GM12878 (cell line): ENCODE results near the gene GOLGA2. TPM values are rescaled to one million over a fixed set of nuclear protein-coding genes. Genes with fewer than 3 reads are reported as not detected.

Experiments used
- ATAC-seq: fragments of 200-7000 bp; cut with Tn5 transposase; 3 replicates; pipeline ENCODE4 v1.9.1; 2020; ENCODE audit warnings: mild to moderate bottlenecking, moderate library complexity
- BruUV-seq: library from RNA; stranded (reverse); fragments of 400-500 nt; replicated peaks from 2 replicates; lab custom pipeline; 2021; lab: Mats Ljungman, UMichigan
- CTCF ChIA-PET: fragments of 300-600 bp; sonication (Branson Sonifier 250); formaldehyde crosslinking; extraction: SDS; loops from one replicate; lab custom pipeline; 2021; ENCODE audit warnings: inconsistent platforms; lab: Yijun Ruan, JAX
- POLR2A ChIA-PET: fragments of 350-600 bp; formaldehyde crosslinking; extraction: SDS; loops from one replicate; lab custom pipeline; 2021; ENCODE audit warnings: inconsistent platforms; lab: Charles Lee
- RAD21 ChIA-PET: fragments of 300-600 bp; sonication (Branson Sonifier 250); formaldehyde crosslinking; loops from one replicate; lab custom pipeline; 2023; ENCODE audit warnings: antibody characterized with exemption; ENCODE audit not compliant: unreplicated experiment; lab: Charles Lee
- SMC1A ChIA-PET: fragments of 300-600 bp; sonication (Branson Sonifier 250); formaldehyde crosslinking; loops from one replicate; lab custom pipeline; 2023; ENCODE audit not compliant: unreplicated experiment, uncharacterized antibody; lab: Charles Lee
- DNase-seq: peaks from one replicate; pipeline ENCODE4 v3.0.0-alpha.2; 2011; ENCODE audit warnings: low read depth, low spot score
- FAIRE-seq: peaks from 3 replicates; lab custom pipeline; 2011; peaks lifted over from hg19 to GRCh38; lab: Jason Lieb, UNC
- H2AFZ ChIP-seq: 2 replicates; pipeline ENCODE4 v1.6.0; 2011; ENCODE audit warnings: low read depth, low read length, control low read depth; ENCODE audit not compliant: control insufficient read depth
- H3K27ac ChIP-seq: 2 replicates; pipeline ENCODE4 v1.5.1; 2011; ENCODE audit warnings: control low read depth; ENCODE audit not compliant: control insufficient read depth, insufficient read depth
- H3K27me3 ChIP-seq, 2 experiments: replicated peaks in 1 of 2; 2 replicates each; pipeline versions ENCODE4 v1.6.0 to v1.6.1; 2011; ENCODE audit warnings: low read length in 1 of 2; ENCODE audit not compliant: control insufficient read depth in 2 of 2, insufficient read depth in 2 of 2
- H3K36me3 ChIP-seq, 2 experiments: 2 replicates each; pipeline ENCODE4 v1.5.1; 2011; ENCODE audit warnings: low read length in 1 of 2; ENCODE audit not compliant: control insufficient read depth in 2 of 2, insufficient read depth in 2 of 2
- H3K4me1 ChIP-seq: 2 replicates; pipeline ENCODE4 v1.6.1; 2011; ENCODE audit warnings: mild to moderate bottlenecking, low read length, moderate library complexity, mixed read lengths; ENCODE audit not compliant: control insufficient read depth, insufficient read depth
- H3K4me2 ChIP-seq: 2 replicates; pipeline ENCODE4 v1.6.0; 2011; ENCODE audit warnings: control low read depth; ENCODE audit not compliant: control insufficient read depth, insufficient read depth
- H3K4me3 ChIP-seq: fragments of 200-600 bp; sonication (generic); 2 replicates; pipeline ENCODE4 v1.5.1; 2016
- H3K79me2 ChIP-seq: 2 replicates; pipeline ENCODE4 v1.6.0; 2011; ENCODE audit warnings: low read length; ENCODE audit not compliant: control insufficient read depth, insufficient read depth
- H3K9ac ChIP-seq: 2 replicates; pipeline ENCODE4 v1.8.0; 2011; ENCODE audit warnings: low read length, control low read depth, mixed read lengths; ENCODE audit not compliant: control insufficient read depth, insufficient read depth
- H3K9me3 ChIP-seq: replicated peaks from 3 replicates; pipeline ENCODE4 v1.5.1; 2011; ENCODE audit warnings: mild to moderate bottlenecking, low read length; ENCODE audit not compliant: control insufficient read depth, insufficient read depth
- H4K20me1 ChIP-seq: 2 replicates; pipeline ENCODE4 v1.6.0; 2011; ENCODE audit not compliant: control insufficient read depth, insufficient read depth
- E2F8 ChIP-seq: fragments of 450-650 bp; IDR thresholded peaks from 2 replicates; pipeline ENCODE4 v1.6.1; 2018; ENCODE audit warnings: mild to moderate bottlenecking, low read depth, moderate library complexity; ENCODE audit not compliant: partially characterized antibody
- EED ChIP-seq: sonication (generic); IDR thresholded peaks from 2 replicates; pipeline ENCODE4 v1.6.1; 2016; ENCODE audit warnings: antibody characterized with exemption, low read depth
- EZH2 ChIP-seq: IDR thresholded peaks from 2 replicates; pipeline ENCODE4 v1.6.1; 2012; ENCODE audit warnings: low read depth, mild to moderate bottlenecking, control low read depth, inconsistent platforms, low read length, borderline replicate concordance; ENCODE audit not compliant: control insufficient read depth
- JUND ChIP-seq: IDR thresholded peaks from 2 replicates; pipeline ENCODE4 v1.6.1; 2012; ENCODE audit warnings: low read depth, mild to moderate bottlenecking, low read length, improper control_type of control experiment, moderate library complexity
- MTA2 ChIP-seq: fragments of 450-650 bp; IDR thresholded peaks from 2 replicates; pipeline ENCODE4 v1.6.1; 2016; ENCODE audit warnings: low read depth, mild to moderate bottlenecking, moderate library complexity
- NBN ChIP-seq: fragments of 450-650 bp; IDR thresholded peaks from 2 replicates; pipeline ENCODE4 v1.6.1; 2016
- NFYB ChIP-seq: IDR thresholded peaks from 2 replicates; pipeline ENCODE4 v1.6.1; 2011; ENCODE audit warnings: low read depth, mild to moderate bottlenecking, low read length, improper control_type of control experiment, moderate library complexity; ENCODE audit not compliant: insufficient read depth
- REST ChIP-seq: IDR thresholded peaks from 2 replicates; pipeline ENCODE4 v1.6.1; 2012; ENCODE audit warnings: mild to moderate bottlenecking, low read depth, low read length
- SMC3 ChIP-seq: IDR thresholded peaks from 2 replicates; pipeline ENCODE4 v1.6.1; 2011; ENCODE audit warnings: low read length, improper control_type of control experiment, borderline replicate concordance
- SREBF1 ChIP-seq: IDR thresholded peaks from 2 replicates; pipeline ENCODE4 v1.6.1; 2012; ENCODE audit warnings: mild to moderate bottlenecking, low read length
- STAT3 ChIP-seq: IDR thresholded peaks from 2 replicates; pipeline ENCODE4 v1.6.1; 2011; ENCODE audit warnings: low read depth, low read length, improper control_type of control experiment
- TCF12 ChIP-seq: IDR thresholded peaks from 2 replicates; pipeline ENCODE4 v1.6.1; 2011; ENCODE audit warnings: low read depth, mild to moderate bottlenecking, low read length
- TCF7 ChIP-seq: IDR thresholded peaks from 2 replicates; pipeline ENCODE4 v1.6.1; 2014; ENCODE audit warnings: antibody characterized with exemption, borderline replicate concordance
- USF1 ChIP-seq: IDR thresholded peaks from 2 replicates; pipeline ENCODE4 v1.6.1; 2011; ENCODE audit warnings: borderline replicate concordance, low read depth, mild to moderate bottlenecking, moderate library complexity, mixed read lengths, low read length; ENCODE audit not compliant: insufficient read depth; ENCODE audit errors: extremely low read length
- USF2 ChIP-seq: IDR thresholded peaks from 2 replicates; pipeline ENCODE4 v1.6.1; 2011; ENCODE audit warnings: low read depth, low read length, improper control_type of control experiment, borderline replicate concordance
- WGBS: methylation state at CpG from one replicate; pipeline ENCODE4 v1.1.6; 2016; ENCODE audit warnings: low lambda C conversion rate; ENCODE audit not compliant: insufficient replicate concordance, insufficient coverage; ENCODE audit errors: missing lambda C conversion rate; 5-methylcytosine and 5-hydroxymethylcytosine counted together
- in situ Hi-C: fragments of 300-500 bp; cut with MboI; formaldehyde crosslinking; loops from 9 replicates; pipeline ENCODE4 v1.14.3; 2018; ENCODE audit warnings: mixed read lengths
- intact Hi-C: fragments of 100-400 bp; cut with micrococcal nuclease; formaldehyde crosslinking; loops from one replicate; pipeline ENCODE4 v1.14.2; 2022; ENCODE audit not compliant: unreplicated experiment
- polyA plus RNA-seq, 11 experiments: library from polyadenylated mRNA; depleted of rRNA in 4 of 11; unstranded in 6 of 11; stranded (reverse) in 5 of 11; fragments of >200 nt; fragmentation: Nextera tagmentation in 4 of 11; fragmentation: Illumina TruSeq in 1 of 11; extraction: Ambion mirVana in 4 of 11; extraction: Trizol in 1 of 11; gene quantifications; 1 replicate in 1 of 11; 2 replicates in 10 of 11; pipeline versions ENCODE4 v1.2.1 to v1.2.3, GENCODE V29; 2011 to 2016; ENCODE audit warnings: inconsistent platforms in 2 of 11, missing spikeins in 2 of 11, low read depth in 1 of 11
- total RNA-seq, 4 experiments: library from RNA; depleted of rRNA in 3 of 4; stranded (reverse); fragments of >200 nt in 3 of 4; fragmentation: Illumina TruSeq in 1 of 4; extraction: Trizol in 1 of 4; gene quantifications; 2 replicates each; pipeline versions ENCODE4 v1.2.1 to v1.2.3, GENCODE V29; 2013 to 2021

Gene GOLGA2
- total and polyA plus RNA-seq, 10 of the 15 experiments (the other 5 are each of a cell fraction or from before 2014, with no cell fraction given): 5.9 to 32.6 (median 19.7) TPM

GRCh38 chr9:128285033-128285784, 9.4 kb upstream of the GOLGA2 start:
- Histone ChIP-seq H3K27me3 (no peaks in the 10 kb centered on the region; a peak in 1 of 4 replicates), H3K4me1 (no peaks in the 10 kb centered on the region), H4K20me1 (no peaks in the 10 kb centered on the region), H3K4me2 (no peak overlapping the region), H3K36me3 (no peaks in the 10 kb centered on the region), H3K79me2 (no peaks in the 10 kb centered on the region), H3K9me3 (no peaks in the 10 kb centered on the region), H3K9ac (no peak overlapping the region), H3K4me3 (no peak overlapping the region), H2AFZ (no peak overlapping the region), H3K27ac (no peak overlapping the region)
- TF ChIP-seq E2F8 (no peak), EZH2 (no peak), TCF7 (no peak), NFYB (no peak), USF1 (no peak), REST (no peak), MTA2 (no peak), SREBF1 (no peak), EED (no peak), STAT3 (no peak), NBN (no peak), JUND (no peak), USF2 (no peak), TCF12 (no peak), SMC3 (no peak)
- ChIA-PET SMC1A (interaction anchor here (1.0 kb wide), 1 partner anchor 19 kb away, joined by 3 read pairs; no protein-coding TSS in a partner anchor), RAD21 (interaction anchor here (0.5 kb wide), 1 partner anchor 23 kb away, joined by 3 read pairs; no protein-coding TSS in a partner anchor), CTCF (no interaction called here), POLR2A (interaction anchor here (0.7 to 0.8 kb wide), 2 partner anchors 9 to 134 kb away, joined by 3 read pairs; partner anchors contain the start of genes GOLGA2 and SWI5)
- intact Hi-C loops (no loop called here), in situ Hi-C loops (no loop called here)
- FAIRE-seq (no peak), ATAC-seq (no peak), DNase-seq (no peak)
- BruUV-seq: no TSS peak
- WGBS: 75% methylated on average over 12 of the region's 12 CpGs
